HG03378 (cell line): ENCODE data around the gene CLK4.

ENCODE experiments used
- ATAC-seq: cut with Tn5 transposase; IDR thresholded peaks from one replicate; pipeline ENCODE4 v1.9.1; 2021; ENCODE audit warnings: mild to moderate bottlenecking, moderate library complexity; ENCODE audit not compliant: unreplicated experiment

Gene CLK4

DNA sequence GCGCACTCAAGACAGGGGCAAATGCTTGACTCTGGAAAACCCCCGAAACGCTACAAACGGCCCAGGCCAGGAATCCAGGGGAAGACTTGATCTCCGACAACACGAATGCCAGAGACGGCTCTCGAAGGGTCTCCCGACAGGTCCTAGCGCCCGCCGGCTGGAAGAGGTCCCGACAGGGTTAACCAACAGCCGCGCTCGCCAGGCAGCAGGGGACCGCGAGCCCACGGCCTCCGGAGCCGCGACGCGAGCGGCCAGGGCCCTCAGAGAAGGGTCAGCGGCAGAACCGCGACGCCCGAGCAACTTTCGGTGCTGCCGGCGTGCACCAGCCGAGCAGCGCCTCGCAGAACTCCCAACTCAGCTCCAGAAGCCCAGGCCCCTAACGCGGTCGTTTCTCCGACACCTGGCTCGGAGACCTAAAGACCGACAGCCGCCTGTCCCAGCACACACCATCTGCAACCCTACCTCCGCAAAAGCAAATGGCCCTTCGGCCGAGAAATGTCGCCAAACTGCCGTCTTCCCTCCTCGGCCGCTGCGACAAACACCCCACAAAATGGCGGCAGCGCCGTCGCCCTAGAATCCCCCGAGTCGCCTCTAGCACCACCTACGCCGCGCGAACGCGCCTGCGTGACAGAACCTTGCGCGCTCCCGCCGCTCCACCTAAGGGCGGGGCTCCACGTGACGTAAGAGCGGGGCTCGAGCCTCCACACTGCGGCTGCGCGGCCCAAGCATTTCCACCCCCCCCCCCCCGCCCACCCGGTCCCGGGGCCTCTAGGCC lies at the start of gene CLK4:
Gene CLK4 (minus strand): TSS at position 567 of the 775 bp plus-strand sequence. CDS start 3,634 bp downstream, outside the sequence.
- ATAC-seq: peak; percentile 60

DNA sequence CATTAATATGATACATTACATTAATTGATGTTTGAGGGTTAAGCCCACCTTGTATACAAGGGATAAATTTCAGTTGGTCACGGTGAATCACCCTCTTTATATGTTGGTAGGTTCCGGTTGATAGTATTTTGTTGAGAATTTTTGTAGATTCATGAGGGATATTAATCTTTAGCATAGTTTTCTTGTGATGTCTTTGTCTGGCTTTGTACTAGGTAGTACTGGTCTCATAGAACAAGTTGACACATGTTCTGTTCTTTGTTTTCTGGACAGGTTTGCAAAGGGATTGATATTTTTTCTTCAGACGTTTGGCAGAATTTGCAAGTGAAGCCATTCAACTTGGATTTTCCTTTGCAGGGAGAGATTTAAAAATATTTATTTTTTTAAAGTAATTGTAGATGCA lies 49.1 kb upstream of the CLK4 start:
- no peak for ATAC-seq

DNA sequence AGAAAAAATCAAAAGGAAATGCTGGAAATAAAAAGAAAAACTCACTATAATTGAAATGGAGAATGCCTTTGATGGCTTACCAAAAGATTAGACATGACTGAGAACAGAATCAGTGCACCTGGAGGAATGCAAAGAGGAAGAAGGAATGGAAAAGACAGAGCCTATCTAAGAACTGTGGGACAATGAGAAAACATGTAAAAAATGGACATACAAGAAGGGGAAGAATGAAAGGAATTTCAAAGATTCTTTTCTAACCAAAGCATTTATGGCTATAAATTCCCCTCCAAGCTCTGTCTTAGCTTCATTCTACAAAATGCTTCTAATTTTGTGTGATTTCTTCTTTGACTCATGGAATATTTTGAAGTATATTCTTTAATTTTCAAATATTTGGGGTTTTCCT lies 47.5 kb upstream of the CLK4 start:
- no peak for ATAC-seq

DNA sequence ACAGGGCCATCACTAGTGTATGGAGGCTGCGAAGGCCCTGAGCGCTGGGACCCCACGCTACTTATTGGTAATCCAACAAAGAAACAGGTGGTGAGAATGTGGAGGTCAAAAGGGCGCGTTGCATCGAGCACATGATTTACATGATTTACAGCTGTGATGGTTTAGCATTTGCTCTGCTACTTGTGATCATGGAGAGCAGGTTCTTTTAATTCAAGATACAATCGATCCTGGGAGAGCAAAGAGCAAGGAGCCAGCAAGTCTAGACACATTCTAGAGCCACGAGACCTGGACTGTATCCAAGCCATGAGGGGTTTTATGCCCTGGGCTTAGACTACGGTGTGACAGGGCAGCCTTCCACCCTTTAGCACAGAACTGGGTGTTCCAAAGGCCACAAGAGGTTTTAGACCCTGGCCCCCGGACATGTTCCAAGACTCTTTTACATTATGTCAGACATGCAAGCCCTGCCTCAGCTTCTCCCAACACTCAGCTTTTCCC lies 47.0 kb upstream of the CLK4 start:
- ATAC-seq: no peak

DNA sequence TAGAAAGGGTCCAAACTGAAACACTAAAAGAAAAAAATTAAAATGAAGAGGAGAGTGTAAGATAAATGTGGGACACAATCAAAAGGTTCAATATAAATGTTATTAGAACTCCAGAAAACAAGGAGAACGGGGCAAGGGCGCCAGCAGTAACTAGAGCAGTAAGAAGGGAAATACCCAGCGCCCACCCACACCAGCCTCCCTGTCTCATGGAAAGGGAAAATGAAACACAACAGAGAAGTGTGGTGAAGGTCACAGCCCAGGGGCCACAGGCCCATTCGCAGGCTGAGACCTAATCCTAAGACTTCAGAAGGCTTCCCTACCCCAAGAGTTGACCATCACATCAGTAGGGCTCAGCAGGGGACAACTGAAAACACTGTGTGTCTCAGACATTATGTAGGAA lies 45.8 kb upstream of the CLK4 start:
- no peak for ATAC-seq

DNA sequence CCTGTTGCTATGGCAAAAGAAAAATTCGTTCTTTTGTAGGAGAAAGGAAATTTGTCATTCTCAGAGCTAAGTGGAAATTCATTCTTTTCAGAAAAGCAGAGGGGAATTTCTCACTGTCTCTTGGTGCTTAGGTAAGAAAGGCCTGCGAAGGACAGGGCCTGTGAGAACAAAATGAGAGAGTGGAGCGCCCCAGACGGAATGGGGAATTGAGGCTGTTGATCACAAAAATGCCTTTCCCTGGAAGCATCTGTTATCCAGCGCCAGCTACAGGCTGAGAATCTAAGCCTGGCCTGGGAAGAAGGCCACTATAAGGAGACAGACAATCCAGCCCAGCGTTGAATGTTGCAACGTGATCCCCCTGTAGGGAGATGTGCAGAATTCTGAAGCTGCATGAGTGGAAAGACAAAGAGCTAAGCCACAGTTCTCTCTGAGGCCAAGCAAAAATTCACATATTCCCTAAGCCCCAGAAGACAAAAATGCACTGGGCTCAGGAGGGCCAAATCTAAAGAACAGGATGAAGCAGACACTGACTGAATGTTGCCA lies 44.8 kb upstream of the CLK4 start:
- no peak for ATAC-seq

DNA sequence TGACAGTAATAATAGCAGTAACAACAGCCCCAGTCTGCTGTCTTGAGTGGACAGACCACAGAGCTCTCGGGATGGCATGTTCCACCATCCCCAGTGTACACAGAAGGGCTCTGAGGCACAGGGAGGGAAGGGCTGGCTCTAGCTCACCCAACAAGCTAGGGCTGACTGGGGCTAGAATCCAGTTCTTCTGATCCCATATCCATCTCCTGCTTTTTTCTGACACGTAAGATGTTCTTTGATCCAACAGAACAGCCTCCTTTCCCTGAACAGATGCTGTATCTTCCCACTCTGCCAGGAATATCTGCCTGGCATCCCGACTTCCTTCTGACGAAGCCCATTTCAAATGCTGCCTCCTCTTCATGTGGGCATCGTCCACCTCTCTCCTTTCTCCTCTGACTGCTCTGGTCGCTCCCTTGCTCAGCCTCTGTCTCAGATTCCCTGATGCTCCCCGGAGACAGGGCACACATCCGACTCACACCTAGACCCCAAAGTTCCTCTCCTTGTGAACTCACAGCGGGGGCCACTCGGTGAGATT lies 43.6 kb upstream of the CLK4 start:
- ATAC-seq: no peak

DNA sequence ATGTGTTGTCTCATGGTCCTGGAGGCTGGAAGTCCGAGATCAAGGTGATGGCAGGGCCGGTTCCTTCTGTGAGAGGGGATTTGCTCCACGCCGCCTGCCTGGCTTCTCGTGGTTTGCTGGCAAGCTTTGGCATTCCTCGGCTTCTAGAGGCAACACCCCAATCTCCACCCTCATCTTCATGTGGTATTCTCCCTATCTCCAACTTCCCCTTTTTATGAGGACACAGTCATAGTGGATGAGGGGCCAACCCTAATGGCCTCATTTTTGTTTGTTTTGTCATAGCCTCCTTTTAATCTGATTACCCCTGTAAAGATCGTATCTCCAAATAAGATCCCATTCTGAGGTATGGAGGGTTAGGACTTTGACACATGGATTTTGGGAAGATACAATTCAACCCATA lies 41.7 kb upstream of the CLK4 start:
- no peak for ATAC-seq

DNA sequence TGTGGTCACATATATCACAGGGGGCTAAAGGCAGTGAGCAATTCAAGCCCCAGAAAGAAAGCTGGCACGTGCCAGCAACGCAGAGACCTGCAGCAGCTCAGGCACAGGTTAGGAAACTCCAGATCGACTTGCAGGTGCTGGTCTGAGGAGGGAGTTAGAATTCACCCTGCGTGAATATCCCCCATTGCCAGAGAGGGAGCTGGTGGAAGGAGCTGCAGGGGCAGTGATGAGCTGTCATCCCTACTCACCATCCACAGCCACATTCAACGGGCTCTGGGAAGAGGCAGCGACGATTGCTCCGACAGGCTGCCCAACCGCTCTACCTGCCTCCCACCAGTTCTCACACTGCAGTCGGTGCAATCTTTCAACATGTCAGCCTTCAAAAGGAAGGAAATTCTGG lies 40.8 kb upstream of the CLK4 start:
- ATAC-seq: no peak

DNA sequence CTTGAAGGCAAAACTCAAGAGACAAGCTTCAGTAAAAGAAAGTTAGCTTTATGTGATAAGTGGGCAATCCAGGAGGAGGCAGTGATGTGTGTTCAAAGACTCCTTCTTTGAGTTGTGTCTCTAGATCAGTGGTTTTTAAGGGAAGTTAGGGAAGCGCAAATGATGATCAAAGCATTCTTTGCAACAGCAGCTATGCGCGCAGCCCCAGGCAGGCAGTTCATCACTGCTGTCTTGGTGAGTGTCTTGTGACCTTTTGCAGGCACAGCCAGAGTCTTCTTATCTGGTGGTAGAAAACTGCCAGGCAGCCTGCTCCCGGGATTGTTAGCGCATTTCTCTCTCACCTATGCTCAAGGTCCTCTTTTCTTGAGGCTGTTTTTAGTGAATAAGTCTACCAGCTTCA lies 40.3 kb upstream of the CLK4 start:
- no peak for ATAC-seq

DNA sequence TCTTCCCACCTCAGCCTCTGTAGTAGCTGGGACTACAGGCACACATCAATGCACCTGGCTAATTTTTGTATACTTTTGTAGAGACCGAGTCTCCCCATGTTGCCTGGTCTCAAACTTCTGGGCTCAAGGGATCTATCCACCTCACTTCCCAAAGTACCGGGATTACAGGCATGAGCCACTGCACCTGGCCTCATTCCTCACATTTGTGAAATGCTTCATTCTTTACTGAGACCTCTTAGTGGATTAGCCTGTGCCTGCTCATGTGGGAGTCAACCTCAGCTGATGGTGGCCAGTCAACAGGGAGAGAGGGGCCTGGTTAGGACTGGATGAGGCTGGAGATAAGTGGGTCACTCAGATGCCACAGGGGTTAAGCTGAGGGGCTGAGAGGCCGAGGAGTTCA lies 37.3 kb upstream of the CLK4 start:
- no peak for ATAC-seq

DNA sequence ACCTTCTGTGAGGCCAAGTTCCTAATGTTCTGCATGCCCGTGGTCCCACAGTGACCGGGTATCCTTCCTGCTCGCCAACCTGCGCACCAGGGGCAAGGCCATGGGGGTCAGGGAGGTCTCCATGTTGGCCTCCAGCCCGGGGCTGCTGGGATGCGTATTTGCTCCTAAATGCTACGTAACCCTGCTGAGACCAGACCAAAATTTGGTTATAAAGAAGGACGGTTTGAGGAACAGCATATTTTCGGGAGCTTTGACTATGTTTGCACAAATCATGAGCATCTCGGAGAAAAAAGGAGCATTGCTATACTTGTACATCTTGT lies 35.7 kb upstream of the CLK4 start:
- no peak for ATAC-seq

DNA sequence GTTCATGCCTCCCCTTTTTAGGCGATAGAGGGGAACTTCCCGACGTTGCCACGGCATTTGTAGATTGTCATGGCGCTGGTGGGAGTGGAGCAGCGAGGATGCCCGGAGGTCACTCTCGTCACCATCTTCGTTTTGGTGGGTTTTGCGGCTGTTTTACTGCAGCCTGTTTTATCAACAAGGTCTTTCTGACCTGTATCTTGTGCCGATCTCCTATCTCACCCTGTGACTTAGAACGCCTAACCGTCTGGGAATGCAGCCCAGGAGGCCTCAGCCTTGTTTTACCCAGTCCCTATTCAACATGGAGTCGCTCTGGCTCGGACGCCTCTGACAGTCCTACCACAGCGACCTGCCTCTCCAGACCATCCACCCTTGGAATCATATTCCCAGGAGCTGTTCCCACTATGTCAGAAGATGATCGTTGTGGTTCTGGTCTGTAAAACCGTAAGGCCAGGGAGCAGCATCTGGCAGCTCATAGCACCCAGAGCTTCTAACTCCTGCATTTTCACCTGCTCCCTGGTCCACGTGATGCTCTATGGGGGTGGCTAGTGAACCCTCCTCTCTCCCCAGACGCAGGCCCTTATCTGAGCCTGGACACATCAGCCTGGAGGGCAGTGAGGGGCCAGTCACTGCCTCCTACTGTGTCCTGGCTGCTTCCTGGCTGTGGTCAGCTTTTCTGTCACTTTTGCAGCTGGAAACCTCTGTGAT lies 35.1 kb upstream of the CLK4 start:
- ATAC-seq: no peak

DNA sequence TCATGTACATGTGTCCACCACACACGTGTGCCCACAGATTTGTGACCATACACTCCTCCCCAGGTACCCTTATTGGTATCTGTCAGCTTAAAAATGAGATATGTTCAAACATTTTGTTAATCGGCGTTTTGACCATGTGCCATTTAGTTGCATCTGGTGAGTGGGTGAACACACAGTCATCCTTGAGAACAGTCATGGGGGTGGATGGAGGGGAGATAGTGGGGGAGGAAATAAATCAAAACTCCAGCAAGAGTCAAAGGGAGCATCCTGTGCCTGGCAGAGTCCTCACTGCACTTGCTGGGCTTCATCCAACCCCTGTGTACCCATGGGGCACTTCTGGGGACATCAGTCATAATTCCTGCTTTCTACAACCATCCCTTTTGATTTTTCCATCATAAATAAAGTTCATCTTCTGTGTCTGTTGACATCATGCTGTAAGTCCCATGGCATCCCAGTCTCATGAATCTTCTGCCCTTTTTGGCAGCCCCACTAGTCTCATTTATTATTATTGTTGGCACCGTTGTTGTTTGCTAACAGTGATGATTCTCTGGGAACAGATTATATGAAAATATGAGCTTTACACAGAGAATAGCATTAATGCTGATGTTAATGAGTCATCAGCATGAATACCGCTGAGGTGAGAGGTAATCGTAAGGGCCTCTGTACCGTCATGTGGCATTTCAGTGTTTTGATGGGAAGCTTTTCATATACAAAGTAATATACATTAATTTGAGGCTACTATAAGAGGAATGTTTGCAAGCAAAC lies 24.4 kb upstream of the CLK4 start:
- no peak for ATAC-seq

DNA sequence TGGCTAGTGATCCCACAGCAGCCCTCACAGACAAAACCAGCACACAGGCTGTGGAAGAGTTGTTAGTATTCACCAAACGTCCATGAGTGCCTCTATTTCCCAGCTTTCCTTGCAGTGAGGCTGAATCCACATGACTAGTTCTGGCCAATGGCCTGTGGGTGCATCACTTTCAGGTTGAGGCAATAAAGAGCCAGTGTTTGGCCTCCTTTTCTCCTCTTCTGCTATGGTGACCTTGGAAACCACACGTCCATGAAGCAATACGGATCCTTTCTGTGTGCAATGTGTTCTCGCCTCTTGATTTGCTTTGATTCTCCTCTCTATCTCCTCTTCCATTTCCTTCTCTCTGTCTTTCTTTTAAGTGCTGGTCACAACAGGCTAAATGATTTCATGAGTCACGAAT lies 23.4 kb upstream of the CLK4 start:
- ATAC-seq: no peak

DNA sequence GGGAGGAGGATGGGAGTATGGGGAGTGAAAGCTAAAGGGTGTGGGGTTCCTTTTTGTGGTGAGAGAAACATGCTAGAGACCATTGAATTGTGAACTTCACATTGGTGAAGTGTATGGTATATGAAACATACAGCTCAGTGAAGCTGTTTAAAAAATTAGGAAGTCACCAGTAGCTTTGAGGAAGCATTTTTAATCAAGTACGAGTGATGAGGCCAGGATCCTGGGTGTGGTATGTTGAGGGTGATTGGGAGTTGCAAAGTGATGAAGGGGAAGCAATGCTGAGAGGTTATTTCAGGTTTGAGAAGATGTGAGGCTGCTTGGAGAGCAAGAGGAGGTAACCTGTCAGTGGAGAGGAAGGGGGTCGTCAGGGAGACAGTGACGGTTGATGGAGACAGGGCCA lies 22.7 kb upstream of the CLK4 start:
- no peak for ATAC-seq

DNA sequence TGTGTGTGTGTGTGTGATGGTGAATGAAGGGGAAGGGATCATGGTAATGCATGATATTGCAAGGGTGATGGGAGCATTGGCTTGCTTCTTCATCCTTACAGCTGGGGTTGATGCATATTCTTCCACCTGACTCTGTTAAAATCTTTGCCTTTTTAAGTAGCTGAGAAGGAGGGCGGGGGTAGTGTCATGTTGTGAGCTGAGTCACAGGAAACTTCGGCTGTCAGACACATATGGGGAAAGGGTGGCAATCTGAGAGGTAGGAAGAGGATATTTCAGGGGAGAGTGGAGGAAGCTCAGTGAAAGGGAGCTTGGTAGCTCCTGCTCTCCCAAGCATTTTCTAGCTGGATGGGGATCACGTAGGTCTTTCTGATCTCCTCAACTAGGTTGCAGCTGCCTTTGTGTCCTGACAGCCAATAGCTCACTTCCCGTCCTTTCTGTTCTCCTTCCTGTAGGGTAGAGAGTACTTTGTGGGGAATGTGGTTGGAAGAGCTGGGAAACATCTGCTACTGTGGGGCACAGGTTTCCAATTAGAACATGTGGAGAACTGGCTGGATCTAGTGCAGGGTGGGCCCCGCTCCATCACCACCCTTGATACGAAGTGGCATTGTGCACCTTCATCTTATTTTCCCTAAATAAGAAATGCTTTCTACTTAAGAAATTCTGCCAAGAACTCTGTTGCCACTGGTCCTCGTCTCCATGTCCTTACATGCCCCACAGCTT lies 18.1 kb upstream of the CLK4 start:
- no peak for ATAC-seq

DNA sequence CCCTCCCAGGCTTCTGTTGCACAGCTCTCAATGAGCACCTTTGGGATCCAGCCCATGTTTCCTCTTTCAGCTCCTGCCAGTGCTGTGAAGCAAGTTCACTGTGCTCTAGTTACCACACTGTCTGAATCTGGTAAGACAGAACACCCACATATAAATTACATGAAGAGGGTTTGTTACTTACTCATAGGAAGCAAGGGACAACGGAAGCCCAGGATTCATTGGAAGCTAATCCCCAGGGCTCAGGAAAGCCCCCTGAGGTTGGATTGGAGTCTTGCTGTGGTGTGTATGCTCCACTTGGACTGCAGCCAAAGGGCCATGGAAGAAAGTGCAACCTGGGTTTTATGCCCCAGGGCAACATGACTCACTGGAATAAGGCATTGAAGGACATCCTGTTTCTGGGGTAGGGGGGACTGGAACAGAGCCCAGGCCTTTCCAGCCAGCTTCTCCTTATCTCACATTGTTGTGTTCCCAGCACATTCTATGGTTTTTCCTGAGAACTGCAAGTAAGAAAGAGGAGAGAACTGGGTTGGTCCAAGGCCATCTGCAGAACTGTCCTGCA lies 15.6 kb upstream of the CLK4 start:
- no peak for ATAC-seq

DNA sequence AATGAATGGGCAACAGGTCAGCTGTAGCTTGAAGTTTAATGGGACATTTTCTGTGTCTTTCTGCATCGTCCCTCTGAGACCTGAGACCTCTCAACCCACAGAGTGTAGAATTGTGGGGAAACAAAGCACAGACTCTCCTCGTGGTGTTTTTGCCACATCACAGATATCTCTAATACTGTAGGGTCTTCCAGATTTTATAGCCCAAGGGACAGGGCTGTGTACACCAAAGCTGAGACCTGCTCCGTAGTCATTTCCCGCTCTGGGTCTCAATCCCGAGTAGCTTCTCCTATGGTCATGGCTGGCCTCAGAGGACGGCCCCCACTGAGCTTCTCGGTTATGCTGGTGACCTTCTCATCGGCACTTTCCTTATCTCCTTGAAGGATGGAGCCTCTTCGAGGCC lies 14.9 kb upstream of the CLK4 start:
- no peak for ATAC-seq

DNA sequence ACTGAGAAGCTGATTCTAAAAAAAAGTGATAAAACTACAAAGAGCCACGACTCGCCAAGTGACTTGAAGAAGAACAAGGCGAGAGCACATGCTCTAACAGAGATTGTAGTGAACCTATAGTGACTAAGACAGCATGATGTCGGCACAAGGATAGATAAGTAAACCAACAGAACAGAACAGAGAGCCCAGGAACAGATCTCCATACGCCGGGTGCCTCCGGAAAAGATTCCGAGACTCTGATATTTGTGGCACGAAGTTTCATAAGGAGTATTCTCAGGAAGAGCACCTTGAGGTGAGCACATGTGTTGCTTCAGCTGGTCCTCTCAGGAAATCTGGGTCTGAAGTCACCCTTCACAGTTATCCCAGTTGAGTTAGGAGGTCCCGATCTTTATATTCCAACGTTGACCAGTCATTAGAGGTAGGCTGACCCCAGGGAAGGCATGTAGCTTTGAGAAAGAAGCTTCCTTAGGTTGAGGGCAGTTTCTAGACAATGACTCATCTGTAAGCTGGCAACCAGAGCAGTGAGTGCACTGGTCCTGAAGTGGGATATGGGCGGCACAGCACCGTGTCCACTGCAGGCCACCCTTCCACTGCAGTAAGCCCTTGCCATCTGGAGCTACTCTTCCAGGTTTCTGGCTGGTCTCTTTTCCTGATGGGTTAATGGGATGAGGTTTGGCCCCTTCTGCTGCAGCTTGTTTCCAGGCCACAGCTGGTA lies 13.6 kb upstream of the CLK4 start:
- no peak for ATAC-seq
